Measurements from ENCODE around the gene LCN12.

DNA sequence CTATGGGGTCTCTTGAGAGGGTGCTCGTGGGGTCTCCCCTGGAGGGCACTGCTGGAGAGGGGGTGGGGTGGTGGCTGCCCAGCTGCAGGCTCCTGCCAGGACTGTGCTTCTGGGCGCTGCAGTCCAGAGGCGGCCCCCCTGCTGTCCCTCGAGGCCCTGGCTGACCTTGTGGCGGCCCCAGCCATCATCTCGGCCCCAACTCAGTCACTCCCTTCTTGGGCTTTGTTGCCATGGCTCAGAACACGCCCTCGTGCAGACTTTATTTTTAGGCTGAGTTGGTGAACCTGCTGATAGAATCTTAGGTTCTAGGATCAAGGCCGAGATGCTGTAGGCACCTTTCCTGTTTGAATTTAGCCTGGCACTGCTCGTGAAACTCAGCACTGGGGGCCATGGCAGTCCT is 30.4 kb upstream of the LCN12 start:
- TF ChIP-seq, protein P1, sequence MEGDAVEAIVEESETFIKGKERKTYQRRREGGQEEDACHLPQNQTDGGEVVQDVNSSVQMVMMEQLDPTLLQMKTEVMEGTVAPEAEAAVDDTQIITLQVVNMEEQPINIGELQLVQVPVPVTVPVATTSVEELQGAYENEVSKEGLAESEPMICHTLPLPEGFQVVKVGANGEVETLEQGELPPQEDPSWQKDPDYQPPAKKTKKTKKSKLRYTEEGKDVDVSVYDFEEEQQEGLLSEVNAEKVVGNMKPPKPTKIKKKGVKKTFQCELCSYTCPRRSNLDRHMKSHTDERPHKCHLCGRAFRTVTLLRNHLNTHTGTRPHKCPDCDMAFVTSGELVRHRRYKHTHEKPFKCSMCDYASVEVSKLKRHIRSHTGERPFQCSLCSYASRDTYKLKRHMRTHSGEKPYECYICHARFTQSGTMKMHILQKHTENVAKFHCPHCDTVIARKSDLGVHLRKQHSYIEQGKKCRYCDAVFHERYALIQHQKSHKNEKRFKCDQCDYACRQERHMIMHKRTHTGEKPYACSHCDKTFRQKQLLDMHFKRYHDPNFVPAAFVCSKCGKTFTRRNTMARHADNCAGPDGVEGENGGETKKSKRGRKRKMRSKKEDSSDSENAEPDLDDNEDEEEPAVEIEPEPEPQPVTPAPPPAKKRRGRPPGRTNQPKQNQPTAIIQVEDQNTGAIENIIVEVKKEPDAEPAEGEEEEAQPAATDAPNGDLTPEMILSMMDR (IDR thresholded peaks at IDR 0.05), result no peak
- TF ChIP-seq YY1 (IDR thresholded peaks at IDR 0.05; ENCODE audit: low read depth) (no peak), POLR2AphosphoS5 (IDR thresholded peaks at IDR 0.05; ENCODE audit: low read depth, low read length) (no peak), FOXM1 (IDR thresholded peaks at IDR 0.05; ENCODE audit: low read depth) (no peak)

Measured in SK-N-SH (cell line).